Right atrium auricular region (tissue), 2 donors: ENCODE results near the gene OR6N2. TPM values are rescaled to one million over a fixed set of nuclear protein-coding genes. Genes with fewer than 3 reads are reported as not detected.

Experiments used
- DNase-seq: peaks from one replicate; pipeline ENCODE4 v3.0.0-alpha.2; 2019; ENCODE audit warnings: low spot score
- H3K27ac ChIP-seq, 2 donors: fragments of 200-600 bp; sonication (generic); 1 replicate in 1 of 2; 2 replicates in 1 of 2; pipeline ENCODE4 v1.5.1; 2016 to 2019
- H3K27me3 ChIP-seq, 2 donors: fragments of 200-600 bp; sonication (generic); one replicate each; pipeline versions ENCODE4 v1.5.1 to v1.6.0; 2017 to 2019
- H3K36me3 ChIP-seq: fragments of 200-600 bp; sonication (generic); one replicate; pipeline ENCODE4 v1.5.1; 2016
- H3K4me1 ChIP-seq, 2 donors: fragments of 200-600 bp; sonication (generic); one replicate each; pipeline versions ENCODE4 v1.5.1 to v1.6.0; 2017 to 2019
- H3K4me3 ChIP-seq, 2 donors: fragments of 200-600 bp; sonication (generic); 1 replicate in 1 of 2; 2 replicates in 1 of 2; pipeline ENCODE4 v1.5.1; 2017 to 2019; ENCODE audit warnings: mild to moderate bottlenecking in 1 of 2, moderate library complexity in 1 of 2
- H3K9me3 ChIP-seq, 2 donors: fragments of 200-600 bp; sonication (generic); one replicate each; pipeline ENCODE4 v1.5.1; 2019
- total RNA-seq, 2 donors: library from RNA; depleted of rRNA; stranded (reverse); fragments of >200 nt; gene quantifications; one replicate each; pipeline ENCODE4 v1.1.0, GENCODE V29; 2016
- TF ChIP-seq, protein P1 (sequence below), 2 donors: fragments of 200-600 bp; sonication (generic); IDR thresholded peaks; one replicate each; pipeline ENCODE4 v1.5.1; 2019; ENCODE audit warnings: antibody characterized with exemption in 2 of 2

Gene OR6N2
- total RNA-seq, 2 donors from 2014 or later, result not detected

DNA sequence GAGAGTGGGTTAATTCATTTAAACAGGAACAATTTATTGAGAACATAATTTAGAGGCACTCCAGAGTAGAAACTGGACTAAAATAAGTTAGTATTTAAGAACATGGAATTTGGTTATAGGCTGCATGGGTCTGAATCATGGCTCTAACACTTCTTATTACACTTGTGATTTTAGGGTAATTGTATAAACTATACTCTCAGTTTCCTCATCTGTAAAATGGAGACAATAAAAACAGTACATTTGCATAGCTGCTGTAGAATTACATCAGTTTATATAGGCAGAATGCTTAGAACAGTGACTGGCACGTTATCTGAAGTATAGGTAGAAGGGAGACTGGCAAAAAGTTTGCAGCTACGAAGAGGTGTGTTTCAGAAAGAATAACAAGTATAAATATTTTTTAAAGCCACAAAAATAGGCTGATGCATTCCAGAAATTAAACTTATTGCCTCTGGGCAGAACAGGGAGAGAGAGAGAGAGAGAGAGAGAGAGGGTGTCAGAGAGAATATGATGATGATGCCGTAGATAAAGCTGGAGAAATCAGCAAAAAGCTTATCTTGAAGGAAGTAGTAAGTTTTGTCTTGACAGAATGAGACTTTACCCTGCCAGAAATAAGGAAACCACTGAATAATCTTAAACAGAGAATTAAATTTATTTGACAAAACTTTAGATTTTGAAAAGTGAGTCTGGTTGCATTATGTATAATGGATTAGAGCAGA, 52.3 kb downstream of the OR6N2 start:
- no peaks in the 10 kb centered on the region for H3K36me3 ChIP-seq
- no peaks in the 10 kb centered on the region for H3K9me3 ChIP-seq
- TF ChIP-seq, protein P1, sequence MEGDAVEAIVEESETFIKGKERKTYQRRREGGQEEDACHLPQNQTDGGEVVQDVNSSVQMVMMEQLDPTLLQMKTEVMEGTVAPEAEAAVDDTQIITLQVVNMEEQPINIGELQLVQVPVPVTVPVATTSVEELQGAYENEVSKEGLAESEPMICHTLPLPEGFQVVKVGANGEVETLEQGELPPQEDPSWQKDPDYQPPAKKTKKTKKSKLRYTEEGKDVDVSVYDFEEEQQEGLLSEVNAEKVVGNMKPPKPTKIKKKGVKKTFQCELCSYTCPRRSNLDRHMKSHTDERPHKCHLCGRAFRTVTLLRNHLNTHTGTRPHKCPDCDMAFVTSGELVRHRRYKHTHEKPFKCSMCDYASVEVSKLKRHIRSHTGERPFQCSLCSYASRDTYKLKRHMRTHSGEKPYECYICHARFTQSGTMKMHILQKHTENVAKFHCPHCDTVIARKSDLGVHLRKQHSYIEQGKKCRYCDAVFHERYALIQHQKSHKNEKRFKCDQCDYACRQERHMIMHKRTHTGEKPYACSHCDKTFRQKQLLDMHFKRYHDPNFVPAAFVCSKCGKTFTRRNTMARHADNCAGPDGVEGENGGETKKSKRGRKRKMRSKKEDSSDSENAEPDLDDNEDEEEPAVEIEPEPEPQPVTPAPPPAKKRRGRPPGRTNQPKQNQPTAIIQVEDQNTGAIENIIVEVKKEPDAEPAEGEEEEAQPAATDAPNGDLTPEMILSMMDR (IDR thresholded peaks at IDR 0.05), result no peak
- no peak overlapping the region for H3K27ac ChIP-seq
- H3K27me3 ChIP-seq, result no peaks in the 10 kb centered on the region
- no peaks in the 10 kb centered on the region for H3K4me1 ChIP-seq
- DNase-seq, result no peak
- H3K4me3 ChIP-seq, result no peak overlapping the region

DNA sequence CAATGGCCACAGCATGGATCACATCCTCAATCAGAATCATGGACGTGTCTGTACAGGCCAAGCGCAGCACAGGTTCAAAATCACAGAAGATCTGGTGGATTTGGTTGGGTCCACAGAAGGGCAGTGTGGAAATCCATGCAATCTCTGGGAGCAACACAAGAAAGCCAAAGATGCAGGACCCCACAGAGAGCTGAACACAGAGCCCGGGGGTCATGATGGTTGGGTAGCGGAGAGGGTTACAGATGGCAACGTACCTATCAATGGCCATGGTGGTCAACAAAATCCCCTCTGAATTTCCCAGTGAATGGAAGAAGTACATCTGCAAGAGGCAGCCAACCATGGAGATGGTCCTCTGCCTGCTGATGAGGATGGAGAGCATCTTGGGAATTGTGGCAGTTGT, 56.6 kb downstream of the OR6N2 start:
- DNase-seq, result no peak
- H3K27ac ChIP-seq, result no peak overlapping the region
- no peaks in the 10 kb centered on the region for H3K4me1 ChIP-seq
- H3K27me3 ChIP-seq, result no peaks in the 10 kb centered on the region
- TF ChIP-seq, protein P1 (IDR thresholded peaks at IDR 0.05), result no peak
- no peak overlapping the region for H3K4me3 ChIP-seq
- H3K9me3 ChIP-seq, result no peaks in the 10 kb centered on the region
- no peaks in the 10 kb centered on the region for H3K36me3 ChIP-seq

Other genes with a start within 250 kb of the OR6N2 start
- not detected for gene OR6Y1, start 226.8 kb downstream of the OR6N2 start, total RNA-seq
- not detected for gene OR6P1, start 210.6 kb downstream of the OR6N2 start, total RNA-seq
- not detected for gene OR10X1, start 201.3 kb downstream of the OR6N2 start, total RNA-seq
- not detected for gene OR10Z1, start 175.9 kb downstream of the OR6N2 start, total RNA-seq
- gene SPTA1, start 94.5 kb downstream of the OR6N2 start, total RNA-seq, result under 1 TPM in 1 of 2 donors, not detected in 1; 0.16 TPM
- gene OR6K2, start 80.6 kb downstream of the OR6N2 start, total RNA-seq, result not detected
- gene OR6K3, start 60.5 kb downstream of the OR6N2 start, total RNA-seq, result not detected
- gene OR6K6, start 26.5 kb downstream of the OR6N2 start, total RNA-seq, result not detected
- not detected for gene OR6N1, start 9.0 kb downstream of the OR6N2 start, total RNA-seq
- gene MNDA, start 50.1 kb upstream of the OR6N2 start, total RNA-seq, result 1 to 10 TPM; 2.3 to 5.9 TPM
- under 1 TPM in 1 of 2 donors, not detected in 1; 0.63 TPM for gene PYHIN1, start 150.3 kb upstream of the OR6N2 start, total RNA-seq
- gene IFI16, start 228.7 kb upstream of the OR6N2 start, total RNA-seq, result 10 to 100 TPM; 31.1 to 41.2 TPM